T1000 (cell line): ENCODE results near the gene NADK.

ENCODE experiments used
- DNase-seq: peaks from one replicate; lab custom pipeline; 2025; ENCODE audit warnings: mixed read lengths; lab: John Stamatoyannopoulos, UW

The NADK gene

DNA sequence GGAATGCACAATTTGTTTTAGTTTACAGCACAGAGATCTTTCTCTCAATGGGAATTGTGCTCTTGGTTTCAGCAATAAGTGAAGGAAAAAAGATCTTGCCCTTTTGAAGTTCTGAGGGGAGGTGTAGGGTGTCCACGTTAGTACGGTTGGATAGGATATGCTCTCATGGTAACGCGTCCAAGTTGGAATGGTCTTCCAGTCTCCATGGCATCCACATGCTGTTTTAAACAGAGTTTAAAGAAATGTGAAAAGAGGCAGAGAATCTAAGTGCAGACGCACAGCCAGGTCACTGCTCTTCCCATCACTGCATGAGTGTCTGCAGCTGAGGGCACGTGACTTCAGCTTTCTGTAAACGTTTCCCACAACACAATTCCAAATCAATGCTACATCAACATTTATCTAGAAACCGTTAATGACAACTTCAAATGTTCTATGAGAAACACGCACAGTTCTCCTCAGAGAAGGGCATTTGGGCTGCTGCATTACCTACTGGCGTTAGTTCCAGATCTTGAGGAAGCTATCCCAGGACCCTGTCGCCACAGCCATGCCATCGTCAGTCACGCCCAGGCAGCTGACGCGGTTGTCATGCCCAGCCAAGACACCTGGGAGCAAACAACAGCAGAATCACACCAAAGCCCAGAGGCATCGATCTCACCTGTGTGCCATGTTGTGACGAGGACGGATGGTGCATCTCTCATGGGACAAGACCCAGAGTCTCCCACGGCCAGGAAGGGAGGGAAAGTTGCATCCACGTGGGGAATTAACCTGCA, 8.8 kb upstream of the NADK start:
- no peak for DNase-seq

DNA sequence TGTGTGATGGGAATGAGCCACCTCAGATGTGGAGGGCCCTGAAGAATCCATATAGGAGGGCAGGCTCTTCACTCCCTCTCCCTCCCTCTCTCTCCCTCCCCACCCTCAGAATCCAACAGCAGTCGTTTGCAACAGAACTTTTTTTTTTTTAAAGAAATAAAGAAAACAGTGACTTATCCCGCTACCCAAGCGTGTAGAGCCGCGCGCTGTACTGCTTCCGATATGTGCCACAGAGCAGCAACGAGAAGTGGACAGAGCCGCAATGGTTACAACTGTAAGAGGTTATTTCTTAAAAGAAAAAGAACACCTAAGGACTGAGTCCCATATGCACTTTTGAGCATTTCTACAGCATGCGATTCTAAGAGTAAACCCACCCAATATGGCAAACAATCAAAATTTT, 7.4 kb upstream of the NADK start:
- DNase-seq, result no peak

DNA sequence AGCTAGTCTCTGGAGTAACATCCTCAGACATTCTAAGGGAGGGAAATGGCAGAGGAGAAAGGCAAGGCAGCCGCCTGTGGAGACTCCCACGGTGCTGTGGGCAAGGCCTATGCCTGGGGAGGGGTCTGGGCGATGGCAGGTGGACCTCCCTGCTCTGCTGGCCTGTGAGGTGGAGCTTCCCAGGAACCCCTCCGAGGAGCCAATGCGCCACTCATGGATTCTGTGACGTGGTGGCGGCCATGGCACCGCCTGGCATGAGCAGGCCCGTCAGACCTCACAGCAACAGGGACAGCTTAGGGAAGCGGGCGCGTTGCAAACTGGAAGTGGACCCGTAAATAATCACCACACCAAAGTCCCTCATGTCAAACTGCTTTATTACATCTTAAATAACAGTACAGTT, 6.7 kb upstream of the NADK start:
- DNase-seq, result no peak

DNA sequence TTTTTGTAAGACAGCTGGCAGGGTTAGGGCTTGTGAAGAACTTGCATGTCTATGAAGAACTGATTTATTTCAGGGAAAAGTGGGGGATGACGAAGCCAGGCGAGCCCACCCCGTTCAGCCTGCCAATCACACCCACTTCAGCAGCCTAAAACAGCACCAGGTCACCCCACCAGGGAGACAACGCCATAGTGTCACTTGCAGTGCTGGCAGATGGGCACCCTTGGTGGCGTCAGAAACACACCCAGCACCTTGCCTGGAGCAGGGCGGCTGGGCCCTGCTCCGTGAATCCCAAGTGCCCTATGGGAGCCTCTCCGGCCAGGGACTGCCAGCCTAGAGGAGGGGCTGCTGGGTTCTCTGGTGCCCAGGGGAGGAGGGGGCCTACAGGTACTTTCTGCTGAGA, 5.0 kb upstream of the NADK start:
- no peak for DNase-seq

DNA sequence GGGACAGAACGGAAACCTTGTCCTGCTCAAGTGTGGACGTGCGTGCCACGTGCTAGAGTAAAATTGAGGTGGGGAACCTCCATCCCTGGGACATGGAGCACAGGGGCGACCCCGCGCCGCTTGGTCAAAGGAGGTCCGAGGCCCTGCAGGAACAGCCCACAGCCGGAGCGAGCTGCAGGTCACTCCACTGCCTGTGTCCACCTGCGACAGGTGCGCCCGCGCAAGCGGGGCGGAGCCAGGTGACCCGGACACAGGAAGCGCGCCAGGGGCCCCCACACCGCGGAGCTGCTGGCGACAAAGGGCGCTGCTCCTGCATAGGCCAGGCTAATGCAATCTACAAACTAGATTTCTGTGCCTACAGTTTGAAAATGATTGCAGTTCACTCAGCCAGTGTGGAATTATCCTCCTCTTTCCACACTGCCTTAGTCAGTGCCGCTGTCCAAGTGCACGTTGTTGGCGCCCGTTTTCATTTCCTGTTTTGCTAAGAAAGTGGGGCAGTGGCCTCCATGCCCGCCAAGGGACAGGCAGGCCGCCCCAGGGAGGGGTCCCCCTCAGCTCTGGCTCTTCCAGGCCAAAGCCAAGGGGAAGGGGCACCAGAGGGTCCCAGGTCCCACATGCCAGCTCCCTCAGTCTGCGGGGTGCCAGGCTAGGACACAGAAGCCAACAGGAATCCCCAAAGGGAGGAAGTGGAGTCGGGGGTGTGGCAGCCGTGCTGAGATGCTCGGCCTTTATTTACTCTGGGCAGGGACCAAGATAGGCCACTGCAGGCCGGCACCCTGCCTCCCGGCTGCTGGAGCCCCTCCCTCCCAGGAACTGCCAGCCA, 4.3 kb upstream of the NADK start:
- DNase-seq, result no peak

DNA sequence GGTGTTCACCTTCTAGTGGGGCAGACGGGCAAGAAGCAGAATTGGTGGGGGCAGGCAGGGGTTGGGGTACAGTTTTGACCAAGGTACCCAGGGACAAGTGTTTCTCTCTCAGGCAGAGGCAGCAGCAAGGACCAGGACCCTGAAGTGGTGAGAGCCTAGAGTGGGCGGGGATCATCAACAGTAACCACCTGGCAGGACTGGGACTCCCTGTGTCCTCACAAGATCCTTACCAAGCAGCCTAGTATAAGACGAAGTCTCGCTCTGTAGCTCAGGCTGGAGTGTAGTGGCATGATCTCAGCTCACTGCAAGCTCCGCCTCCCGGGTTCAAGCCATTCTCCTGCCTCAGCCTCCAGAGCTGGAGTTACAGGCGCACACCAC, 3.2 kb upstream of the NADK start:
- no peak for DNase-seq

DNA sequence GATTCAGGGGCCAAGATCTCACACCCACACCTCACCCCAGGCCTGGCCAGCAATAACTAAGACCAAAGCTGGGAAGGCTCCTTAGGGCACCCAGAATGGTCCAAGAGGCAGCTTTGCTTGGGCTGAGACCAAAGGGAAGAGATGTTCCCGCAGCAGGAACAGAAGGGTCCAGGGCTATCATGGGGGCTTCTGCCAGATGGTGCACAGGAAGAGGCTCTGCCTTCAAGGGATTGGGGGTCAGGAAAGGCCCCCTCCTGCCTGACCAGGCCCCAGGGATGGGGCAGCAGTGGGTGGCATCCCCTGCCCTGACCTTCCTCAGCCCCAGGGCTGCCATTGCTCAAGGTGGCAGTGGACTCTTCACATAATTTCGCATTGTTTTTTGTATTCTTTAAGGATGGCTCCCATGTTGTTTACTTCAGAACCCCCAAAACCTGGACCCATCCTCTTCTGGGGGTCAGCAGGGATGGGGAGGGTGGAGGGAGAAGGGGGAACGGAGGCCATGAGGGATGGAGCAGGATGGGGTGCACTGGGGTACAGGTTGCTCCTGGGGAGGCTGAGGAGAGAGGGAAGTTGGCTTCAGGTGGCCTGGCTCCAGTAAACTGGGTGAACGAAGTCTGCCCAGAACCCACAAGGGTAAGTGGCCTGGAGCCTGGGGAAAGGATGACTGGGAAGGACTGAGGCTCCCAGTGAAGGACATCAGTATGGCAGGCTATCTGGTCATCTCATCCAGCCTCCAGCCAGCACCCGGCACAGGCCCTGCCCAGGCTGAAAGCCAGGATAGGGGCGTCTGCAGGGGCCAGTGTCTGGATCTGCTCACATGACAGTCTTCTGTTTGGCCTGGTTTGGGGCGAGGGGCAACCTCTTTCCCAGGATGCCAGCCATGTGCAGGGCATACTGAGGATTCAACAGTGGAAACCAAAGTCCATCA, 2.6 kb upstream of the NADK start:
- DNase-seq, result no peak

DNA sequence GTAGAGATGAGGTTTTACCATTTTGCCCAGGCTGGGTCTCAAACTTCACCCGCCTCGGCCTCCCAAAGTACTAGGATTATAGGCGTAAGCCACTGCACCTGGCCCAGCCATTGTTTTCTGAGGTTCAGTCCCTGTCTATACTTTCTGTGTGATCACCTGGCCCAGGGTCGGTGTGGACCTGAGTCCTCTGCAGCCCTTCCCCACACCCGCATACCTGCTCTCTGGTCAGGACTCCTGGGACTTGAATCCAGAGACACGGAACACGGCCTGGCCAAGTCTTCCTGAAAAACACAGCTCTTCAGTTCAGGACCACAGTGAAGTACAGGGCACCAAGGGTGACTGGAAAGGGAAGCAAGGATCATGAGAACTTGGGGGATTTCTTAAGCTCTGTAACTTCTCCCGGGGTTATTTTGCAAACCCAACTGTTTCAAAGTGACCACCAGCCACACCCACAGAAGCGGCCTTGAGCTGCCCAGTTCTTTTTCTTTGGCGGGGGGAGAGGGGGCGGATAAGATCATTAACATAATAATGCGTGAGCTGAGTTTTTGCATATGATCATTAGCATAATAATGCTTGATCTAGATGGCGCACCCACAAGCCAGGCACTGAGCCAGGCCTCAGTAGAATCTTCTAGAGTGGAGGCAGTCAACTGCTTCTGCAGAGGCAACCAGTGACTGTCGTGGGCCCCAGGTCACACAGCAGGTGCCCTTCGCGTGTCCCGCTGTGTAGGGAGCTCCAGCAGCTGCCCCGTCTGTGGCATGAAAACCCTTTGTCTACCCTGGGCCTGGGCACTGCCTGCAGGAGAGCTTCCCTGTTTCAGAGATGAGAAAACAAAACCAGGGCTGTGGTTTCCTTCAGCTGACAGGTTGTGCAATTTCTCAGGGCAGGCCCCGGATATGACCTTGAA, 1.7 kb upstream of the NADK start:
- DNase-seq, result no peak

DNA sequence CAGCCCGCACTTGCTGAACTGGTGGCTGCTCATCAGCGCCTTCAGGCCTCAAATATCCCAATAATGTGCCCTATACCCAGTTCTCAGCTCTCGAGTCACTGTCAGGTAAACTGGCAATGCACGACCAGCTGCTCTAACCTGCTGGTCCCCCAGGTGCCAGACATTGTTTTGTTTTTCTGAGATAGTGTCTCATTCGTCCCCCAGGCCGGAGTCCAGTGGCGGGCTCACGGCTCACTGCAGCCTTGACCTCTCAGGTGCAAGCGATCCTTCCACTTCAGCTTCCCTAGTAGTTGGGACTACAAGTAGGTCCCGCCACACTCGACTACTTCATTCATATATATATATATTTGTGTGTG, 1.0 kb upstream of the NADK start:
- no peak for DNase-seq

DNA sequence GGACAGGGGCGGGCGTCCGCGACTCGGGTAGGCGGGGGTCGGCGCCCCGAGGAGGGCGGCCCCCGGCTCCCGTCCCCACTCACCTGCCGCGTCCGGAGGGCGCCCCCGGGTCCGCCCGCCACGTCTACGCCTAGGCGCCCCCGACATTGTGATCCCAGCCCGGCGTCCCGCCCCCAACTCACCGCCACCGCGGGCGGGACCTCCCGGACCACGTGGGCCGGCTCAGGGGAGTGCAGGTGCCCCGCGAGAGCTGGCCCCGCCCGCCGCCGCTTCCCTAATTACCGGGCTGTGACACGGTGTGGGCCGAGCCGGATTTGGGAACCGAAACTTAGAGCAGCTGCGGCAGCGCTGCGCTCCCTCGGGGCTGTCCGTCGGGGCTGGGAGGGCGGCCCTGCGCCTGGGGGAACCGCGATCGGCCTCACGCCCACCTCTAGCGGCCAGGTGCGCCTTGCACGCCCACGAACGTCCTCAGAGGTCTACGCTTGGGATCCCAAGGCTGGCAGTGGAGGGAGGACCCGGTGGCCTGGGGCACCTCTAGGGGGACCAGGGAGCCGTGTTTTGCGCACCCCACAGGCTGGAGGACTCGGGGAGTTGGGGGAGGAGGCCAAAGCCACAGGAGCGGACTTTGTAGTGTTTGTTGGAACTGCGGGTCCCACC, 521 bp upstream of the NADK start:
- DNase-seq, result no peak

DNA sequence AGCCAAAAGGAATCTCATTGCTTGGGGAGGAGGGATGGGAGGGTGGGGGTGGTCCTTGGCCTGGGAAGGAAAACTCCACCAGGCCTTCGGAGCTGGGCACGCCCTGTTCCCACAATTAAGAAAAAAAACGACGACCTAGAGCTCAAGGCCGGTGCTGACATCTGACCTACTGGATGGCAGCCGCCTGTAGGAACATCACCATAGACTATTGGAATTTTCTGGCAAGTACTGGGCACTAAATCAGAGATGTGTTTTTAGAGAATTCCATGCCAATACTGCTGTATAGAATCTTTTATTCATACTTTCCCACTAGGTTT, 729 bp downstream of the NADK start:
- no peak for DNase-seq

DNA sequence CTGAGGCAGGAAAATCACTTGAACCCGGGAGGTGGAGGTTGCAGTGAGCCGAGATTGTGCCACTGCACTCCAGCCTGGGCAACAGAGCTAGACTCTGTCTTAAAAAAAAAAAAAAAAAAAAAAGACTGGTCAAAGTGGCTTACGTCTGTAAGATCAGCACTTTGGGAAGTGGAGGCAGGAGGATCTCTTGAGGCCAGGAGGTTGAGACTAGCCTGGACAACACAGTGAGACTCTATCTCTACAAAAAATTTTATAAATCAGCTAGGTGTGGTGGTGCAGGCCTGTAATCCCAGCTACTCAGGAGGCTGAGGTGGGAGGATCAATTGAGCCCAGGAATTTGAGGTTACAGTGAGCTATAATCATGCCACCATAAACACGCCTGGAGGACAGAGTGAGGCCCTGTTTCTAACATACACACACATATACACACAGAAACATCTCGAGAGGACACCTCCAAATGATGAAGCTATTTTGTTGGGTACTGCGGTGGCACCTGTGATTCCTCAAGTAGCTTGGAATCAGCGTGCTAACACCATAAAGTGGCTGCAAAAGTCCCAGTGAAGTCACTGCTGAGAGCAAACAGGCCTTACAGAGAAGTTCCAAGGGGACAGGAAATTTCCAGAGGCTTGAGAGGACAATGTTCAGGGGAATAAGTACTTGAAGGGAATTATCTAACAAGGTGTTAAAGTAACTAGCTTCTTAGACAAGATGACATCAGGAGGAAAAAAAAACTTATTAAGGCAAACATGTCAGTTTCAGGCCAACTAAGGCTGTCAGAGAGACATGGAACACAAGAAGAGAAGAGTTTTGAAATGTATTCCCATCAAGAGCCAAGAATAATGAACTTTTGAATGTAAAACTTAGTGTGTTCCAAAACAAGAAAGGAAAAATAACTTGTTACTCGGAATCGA, 1.3 kb downstream of the NADK start:
- DNase-seq, result no peak

DNA sequence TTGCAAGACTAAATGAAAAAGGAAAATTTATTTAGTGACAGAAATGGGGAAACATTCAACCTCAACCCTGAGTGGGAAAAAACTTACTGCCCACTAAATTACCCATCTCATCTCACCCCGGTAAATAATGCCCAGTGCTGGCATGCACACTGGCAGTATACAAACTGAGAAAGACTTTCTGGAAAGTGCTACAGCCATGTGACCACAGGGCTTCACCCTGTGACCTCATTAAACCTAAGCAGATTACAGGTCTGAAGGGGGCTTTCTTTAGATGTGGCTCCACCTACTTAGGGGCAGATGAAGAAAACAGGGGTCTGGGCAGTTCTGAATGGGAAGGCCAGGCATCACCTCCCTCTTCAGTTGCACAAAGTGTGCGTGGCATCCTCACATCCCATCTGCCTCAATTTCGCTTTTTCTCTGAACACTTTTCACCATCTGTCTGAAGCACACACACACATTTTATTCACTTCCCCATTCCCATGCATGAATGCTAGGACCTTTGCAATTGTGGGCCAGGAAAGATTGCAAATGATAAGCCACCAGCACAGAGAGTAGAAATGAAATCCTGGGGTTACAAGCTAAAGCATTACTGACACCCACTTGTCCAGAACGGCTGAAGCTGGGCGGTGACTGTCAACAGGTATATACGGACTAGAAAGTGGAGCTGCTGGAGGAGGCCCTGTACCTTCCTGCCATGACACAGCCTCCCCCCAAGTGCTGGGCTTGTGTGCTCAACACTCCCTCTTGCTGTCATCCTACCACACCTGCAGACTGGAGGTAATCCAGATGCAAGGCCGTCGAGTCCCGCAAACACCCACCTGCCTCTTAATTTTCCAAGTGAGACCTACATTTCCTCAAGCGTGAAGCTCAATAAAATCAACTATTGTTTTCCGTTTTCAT, 2.7 kb downstream of the NADK start:
- no peak for DNase-seq

DNA sequence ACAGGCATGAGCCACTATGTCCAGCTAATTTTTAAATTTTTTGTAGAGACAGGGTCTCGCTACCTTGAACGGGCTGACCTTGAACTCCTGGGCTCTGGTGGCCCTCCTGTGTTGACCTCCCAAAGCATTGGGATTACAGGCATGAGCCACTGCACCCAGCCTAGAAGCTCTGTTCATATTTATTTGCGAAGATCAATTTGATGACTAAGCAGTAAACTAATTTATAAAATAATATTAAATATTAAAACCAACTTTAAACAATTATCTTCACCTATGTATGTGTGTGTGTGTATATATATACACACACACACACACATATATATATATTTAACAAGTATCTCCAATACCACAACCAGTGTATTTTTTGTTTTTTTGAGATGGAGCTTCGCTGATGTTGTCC, 4.4 kb downstream of the NADK start:
- no peak for DNase-seq

DNA sequence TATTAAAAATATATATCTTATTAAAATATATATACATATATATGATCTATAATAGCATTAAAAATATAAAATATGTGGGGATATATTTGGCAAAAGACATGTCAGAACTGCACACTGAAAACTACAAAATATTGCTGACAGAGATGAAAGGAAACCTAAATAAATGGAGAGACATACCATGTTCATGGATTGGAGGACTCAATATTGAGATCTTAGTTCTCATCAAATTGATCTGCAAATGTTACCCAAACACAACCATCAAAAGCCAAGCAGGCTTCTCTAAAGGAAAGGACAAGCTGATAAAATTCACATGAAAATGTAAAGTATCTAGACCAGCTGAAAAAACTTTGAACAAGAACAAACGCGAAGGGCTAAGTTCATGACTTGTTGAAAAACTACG, 7.2 kb downstream of the NADK start:
- DNase-seq, result no peak

DNA sequence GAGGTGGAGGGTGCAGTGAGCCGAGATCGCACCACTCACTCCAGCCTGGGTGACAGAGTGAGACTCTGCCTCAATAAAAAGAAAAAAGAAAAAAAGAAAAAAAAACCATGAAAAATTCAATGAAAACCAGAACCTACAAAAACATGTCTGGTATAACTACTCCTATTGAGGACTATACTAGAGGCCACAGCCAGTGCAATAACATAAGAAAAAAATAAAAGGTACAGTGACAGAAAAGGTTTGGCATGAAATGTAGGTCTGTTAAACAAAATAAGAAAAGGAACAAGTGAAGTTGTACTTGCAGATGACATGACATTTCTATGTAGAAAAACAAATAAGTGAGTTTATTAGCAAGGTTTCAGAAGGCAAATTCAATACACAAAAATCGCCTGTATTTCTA, 8.2 kb downstream of the NADK start:
- no peak for DNase-seq

DNA sequence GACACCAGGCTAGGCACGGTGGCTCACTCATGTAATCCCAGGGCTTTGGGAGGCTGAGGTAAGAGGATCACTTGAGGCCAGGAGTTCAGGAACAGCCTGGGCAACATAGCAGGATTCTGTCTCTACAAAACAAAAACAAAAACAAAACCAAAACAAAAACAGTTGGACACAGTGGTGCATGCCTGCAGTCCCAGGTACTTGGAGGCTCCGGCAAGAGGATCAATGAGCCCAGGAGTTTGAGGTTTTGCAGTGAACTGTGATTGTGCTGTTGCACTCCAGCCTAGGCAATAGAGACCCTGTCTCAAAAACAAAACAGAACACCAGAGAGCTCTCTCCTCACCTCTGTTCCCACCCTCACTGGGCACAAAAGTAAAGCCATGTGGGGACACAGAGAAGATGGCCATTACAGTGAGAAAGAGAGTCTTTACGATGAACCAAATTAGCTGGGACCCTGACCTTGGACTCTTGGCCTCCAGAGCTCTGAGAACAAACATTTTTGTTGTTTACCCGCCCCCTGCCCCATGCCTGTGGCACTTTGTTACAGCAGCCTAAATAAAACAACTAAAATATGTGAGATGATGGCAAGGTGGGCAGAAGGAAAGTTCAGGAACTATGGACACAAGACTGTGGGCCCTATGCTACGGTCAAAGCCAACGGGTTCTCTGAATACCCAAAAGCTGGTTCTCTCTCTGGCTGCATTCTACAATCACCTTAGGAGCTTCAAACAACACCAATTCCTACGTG, 9.8 kb downstream of the NADK start:
- DNase-seq, result no peak

DNA sequence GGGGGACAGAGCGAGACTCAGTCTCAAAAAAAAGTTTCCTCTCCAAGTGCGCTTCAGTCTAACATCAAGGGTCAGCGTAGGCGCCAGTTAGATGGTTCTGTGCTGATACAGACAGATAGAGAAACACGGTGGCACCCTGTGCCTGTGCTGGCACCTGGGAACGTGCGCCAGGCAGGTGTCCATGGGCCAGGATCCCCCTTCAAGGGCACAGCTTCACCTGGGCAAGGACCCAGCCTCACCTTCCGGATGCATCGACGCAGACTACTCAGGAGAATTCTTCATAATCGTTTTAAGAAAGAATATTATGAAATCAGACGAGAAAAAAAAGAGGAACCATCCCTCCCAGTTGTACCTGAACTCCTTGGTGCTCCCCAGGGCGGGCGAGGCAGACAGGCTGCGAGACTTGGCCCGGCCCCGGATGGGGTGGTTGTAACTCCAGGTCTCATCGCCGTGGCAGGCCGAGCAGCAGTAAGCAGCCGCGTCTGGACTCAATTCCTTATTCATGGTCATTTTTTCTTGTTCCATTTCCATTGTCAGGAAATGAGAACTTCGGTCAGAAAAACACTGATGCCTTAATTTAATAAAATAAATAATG, 13.3 kb downstream of the NADK start:
- DNase-seq, result no peak
